NT2/D1 (cell line): ENCODE results near the gene COBL.

ENCODE experiments used
- SUZ12 ChIP-seq: IDR thresholded peaks from 2 replicates; pipeline ENCODE4 v1.6.1; 2011; ENCODE audit not compliant: insufficient read length, insufficient read depth; ENCODE audit errors: extremely low read depth
- ZNF274 ChIP-seq: IDR thresholded peaks from 2 replicates; pipeline ENCODE4 v1.6.1; 2011; ENCODE audit warnings: mild to moderate bottlenecking, low read depth, low read length

DNA sequence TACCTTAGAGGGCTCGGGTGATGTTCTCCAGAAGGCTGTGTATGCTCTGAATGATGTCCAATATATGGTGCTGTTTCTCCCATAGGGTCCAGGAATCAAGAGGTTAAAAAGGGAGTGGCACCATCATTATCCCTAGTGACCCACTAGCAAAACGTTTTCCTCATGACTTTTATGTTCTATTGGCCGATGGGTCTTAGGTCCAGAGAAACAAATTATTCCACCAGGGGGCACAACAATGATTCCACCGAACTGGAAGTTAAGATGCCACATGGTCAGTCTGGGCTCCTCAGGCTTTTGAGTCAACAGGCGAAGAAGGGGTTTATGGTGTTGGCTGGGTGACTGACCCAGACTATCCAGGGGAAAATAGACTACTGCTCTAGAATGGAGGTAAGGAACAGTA is 256.1 kb downstream of the COBL start:
- TF ChIP-seq SUZ12 (no peak), ZNF274 (no peak)
